ENCODE data around the gene CERS2.

DNA sequence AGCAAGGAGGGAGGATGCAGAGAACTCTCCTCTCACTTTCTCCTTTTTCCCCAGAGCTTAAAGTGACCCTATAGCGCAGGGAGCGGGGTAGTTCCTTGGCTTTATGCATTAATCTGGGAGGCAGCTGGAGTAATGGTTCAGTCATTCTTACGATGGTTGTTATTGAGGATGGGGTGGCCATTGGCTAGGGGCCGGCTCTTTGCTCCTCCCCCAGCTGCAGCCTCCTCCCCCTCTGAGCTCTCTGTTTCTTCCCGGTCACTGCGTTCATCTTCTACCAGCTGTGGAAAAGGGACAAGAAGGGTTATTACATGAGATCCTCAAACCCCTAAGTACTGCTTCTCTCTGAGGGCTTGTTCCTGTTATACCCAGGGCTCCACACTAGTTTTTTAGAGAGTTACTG lies 8.6 kb downstream of the CERS2 start:
- TF ChIP-seq, protein P1, sequence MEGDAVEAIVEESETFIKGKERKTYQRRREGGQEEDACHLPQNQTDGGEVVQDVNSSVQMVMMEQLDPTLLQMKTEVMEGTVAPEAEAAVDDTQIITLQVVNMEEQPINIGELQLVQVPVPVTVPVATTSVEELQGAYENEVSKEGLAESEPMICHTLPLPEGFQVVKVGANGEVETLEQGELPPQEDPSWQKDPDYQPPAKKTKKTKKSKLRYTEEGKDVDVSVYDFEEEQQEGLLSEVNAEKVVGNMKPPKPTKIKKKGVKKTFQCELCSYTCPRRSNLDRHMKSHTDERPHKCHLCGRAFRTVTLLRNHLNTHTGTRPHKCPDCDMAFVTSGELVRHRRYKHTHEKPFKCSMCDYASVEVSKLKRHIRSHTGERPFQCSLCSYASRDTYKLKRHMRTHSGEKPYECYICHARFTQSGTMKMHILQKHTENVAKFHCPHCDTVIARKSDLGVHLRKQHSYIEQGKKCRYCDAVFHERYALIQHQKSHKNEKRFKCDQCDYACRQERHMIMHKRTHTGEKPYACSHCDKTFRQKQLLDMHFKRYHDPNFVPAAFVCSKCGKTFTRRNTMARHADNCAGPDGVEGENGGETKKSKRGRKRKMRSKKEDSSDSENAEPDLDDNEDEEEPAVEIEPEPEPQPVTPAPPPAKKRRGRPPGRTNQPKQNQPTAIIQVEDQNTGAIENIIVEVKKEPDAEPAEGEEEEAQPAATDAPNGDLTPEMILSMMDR (IDR thresholded peaks at IDR 0.05; ENCODE audit: low read length) = no peak
- no peak for TF ChIP-seq EZH2 (IDR thresholded peaks at IDR 0.05; ENCODE audit: borderline replicate concordance, low read length)

Measured in OCI-LY1 (cell line).